Right ventricle myocardium inferior (tissue), 1 donor: ENCODE results near the gene FARS2. TPM values are rescaled to one million over a fixed set of nuclear protein-coding genes. Genes with fewer than 3 reads are reported as not detected.

ENCODE experiments used
- total RNA-seq: library from RNA; stranded (reverse); fragmentation: NEBNext Ultra II Directional; extraction: Animal tissue kit (Norgen Biotek cat#: 25700); gene quantifications from one replicate; pipeline ENCODE4 v1.2.1, GENCODE V29; 2021
- donor health status: DM: no; HTN: yes; CAD: no; lungs with severe emphysema.

FARS2 gene
- total RNA-seq, 1 donor from 2014 or later: 20.5 TPM

Other genes starting within 250 kb of the FARS2 start
- gene PPP1R3G, start 176.2 kb upstream of the FARS2 start, total RNA-seq: 13.1 TPM
- 23.3 TPM for gene LYRM4, start 563 bp upstream of the FARS2 start, total RNA-seq